ELR (cell line): Measurements from ENCODE around the gene ACBD6.
"Not testable (repeated sequence)": the region's sequence is repeated elsewhere in the genome, so short reads cannot be mapped to it uniquely, and the experiment has no call there.

ENCODE experiments used
- DNase-seq: peaks from one replicate; pipeline ENCODE4 v3.0.0-alpha.2; 2015; ENCODE audit warnings: low read depth

ACBD6 gene

DNA sequence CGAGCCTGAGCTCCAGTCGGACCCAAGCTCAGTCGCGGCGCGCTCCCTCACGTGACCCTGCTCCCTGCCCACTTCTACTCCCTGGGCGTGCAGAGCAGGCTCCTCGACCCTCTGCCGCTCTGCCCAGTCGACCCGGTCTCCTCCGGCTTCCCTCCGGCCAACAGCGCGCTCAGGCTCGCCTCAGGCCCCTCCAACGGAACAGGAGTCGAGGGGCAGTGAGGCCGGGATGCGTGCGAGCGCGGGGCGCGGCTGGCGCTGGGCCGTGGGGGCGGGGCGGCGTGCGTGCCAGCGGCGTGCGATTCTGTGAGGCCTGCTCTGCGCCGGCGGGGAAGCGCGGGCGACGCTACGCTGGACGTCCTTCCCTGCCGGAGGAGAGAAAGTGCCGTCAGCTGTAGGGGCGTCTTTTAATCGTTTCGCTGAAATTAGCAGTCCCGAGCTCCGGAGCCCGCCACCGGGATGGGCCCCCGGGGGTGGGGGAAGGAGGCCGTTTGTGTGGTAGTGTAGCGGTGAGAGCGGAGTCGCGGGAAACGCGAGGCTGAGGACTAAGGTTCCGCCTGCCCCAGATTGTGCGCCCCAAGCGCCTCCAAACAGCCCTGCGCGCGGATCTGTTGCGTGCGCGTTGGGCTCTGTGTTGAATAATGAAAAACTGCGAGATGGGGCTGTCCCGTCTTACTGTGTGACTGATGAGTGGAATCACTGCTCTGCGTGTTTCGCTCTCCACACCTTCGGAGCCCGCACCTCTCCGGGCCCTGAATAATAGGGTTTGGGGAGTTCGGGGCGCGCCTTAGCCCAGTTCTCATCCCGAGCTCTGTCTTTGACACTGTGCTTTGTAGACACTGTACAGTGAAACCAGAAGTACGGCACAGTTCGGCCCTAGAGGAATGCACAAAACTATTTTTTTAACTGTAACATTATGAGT, at the start of gene ACBD6:
TSS of gene ACBD6 (minus strand) at position 217 of the 919 bp plus-strand sequence. CDS start 311 bp downstream, outside the sequence.
- DNase-seq: peak; percentile 92

DNA sequence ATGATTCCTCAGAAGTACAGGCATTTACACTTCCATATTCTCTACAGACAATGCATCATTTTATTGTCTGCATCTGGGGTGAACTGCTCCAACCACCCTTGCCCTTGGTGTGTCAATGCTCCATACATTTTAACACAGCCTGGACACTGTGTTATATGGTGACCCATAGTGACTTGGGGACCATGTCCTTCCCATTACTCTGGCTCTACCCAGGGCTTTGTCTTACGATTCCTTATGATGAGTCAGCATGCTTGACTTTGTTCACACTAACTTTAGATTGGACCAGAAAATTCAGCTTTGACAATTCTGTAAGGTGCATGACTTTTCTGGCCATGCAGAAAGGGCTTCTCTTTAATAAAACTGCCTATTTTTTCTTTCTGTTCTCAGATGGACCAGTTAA, 49.6 kb upstream of the ACBD6 start:
- no peak for DNase-seq

DNA sequence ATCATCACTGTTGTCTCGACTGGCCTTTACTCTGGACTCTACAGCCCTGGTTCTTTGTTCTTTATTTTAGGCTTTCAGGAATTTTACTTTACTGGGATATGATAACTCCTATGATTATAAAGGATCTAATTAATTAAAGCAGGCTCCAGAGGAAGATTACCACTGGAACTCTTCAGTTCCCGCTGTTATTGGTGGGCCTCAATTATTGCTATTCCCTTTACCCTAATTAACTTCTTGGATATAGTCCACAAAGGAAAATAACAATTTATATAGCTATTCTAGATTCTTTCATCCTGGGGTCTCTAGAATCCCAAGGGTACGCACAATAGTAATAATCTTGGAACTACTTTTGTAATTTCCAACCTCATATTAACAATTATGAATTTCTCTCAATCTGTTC, 47.9 kb upstream of the ACBD6 start:
- DNase-seq: no peak

DNA sequence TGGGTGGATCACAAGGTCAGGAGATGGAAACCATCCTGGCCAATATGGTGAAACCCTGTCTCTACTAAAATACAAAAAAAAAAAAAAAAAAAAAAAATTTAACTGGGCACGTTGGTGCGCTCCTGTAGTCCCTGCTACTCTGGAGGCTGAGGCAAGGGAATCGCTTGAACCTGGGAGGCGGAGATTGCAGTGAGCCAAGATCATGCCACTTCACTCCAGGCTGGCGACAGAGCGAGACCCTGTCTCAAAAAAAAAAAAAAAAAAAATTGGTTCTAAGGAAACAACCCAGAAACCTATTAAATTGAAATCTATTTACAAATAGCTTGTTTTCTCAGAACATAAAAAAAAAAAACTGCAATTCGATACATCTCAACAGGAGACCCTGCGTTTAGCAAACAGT, 47.4 kb upstream of the ACBD6 start:
- not testable (repeated sequence) for DNase-seq

DNA sequence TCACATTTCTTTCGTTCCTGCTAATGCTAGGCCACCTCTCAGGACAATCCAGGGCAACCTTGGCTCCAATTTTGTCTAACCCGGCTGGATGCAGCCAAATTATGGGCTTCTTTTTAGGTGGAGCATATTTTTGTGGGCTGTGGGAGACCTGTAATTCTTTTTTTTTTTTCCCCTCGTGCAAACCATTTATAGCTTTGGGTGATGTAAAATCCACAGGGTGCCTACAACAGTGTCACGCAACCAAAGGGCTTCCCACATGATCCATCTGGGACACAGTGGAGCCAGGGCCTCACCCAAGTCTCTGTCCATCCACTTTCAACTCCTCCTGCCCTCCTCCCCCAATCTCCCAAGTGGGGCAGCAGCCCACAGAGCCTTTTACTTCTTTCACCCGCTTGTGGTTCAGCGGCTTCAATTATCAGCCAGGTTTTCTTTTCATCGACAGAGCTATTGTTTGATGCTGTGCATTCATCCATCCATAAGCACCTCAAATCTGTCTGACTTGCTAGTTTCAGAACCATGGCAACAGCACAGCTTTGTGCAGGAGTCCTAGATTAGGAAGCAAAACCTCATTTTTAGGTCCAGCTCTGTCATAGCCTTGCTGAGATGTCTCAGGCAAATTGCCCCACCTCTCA, 46.4 kb upstream of the ACBD6 start:
- no peak for DNase-seq

DNA sequence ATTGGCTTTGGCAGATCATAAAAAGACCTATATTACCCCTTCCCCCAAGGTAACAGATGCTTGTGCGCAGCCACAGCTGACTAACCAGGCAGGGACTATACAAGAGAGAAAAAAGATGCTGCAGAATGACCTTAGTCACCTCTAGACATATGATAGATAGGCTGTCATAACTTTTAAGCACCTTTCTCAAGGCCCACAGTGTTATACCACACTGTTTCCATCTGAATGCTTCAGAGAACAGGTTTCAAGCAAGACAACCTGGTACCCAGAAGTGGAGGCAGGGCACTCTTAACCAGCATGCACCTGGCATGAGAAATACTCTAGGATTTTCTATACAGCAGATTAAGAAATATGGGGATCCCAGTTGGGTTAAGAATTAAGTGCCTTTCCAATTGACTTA, 43.6 kb upstream of the ACBD6 start:
- no peak for DNase-seq

- DNase-seq: no peak
These were observed 41.7 kb upstream of the ACBD6 start for GRCh38 chr1:180544050-180544449.

DNA sequence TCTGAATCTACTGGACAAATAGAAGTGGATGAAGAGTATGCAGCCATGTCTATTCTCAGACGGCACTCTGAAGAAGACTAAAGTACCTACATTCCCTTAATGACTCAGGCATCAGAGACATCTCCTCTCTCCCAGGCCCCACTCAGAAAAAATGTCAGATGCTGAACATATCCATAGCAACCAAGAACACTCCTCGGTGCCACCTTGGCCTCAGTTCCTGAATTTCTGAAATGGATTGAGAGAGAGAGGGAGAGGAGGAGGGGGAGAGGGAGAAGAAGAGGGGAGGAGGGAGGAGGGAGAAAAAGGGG, 40.4 kb upstream of the ACBD6 start:
- no peak for DNase-seq

- no peak for DNase-seq
These were observed 39.9 kb upstream of the ACBD6 start for GRCh38 chr1:180542113-180542837.

DNA sequence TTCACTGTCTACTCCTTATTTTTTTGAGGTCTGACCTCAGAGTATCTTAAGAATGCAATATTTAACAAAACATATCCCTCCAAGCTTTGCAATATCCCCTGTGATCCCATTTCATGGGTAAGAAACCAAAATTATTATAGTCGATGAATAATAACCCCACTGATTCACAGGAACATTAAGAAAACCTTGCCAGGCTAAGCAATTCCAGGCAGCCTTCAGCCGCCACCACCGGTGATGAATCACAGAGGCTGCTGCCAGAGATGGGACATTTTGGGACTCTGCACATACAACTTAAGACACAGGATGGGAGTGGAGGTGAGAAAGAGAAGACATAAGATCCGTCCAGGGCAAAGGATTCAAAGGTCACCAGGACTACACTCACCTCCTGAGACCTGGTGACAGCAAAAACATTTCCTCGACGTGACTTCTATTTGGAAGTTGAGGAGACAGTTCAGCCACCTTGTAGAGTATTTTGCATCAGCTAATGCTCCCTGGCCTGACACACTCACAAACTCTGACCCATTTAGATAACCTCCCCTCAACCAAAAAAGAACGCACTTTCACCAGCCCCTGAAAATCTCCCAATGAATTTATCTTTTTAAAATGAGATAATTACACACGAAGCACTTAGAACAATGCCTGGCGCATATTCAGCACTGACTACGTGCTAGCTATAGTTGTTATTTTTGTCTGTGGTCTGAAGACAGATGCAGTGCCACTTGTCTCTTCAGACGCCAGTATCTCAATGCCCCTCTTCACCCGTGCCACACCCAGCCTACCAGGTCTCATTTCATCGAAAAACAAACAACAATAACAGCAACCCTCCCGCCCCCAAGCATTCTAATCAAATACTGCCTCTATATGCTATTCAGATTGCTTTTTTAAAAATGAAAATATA, 38.6 kb upstream of the ACBD6 start:
- peak; percentile 14 for DNase-seq

DNA sequence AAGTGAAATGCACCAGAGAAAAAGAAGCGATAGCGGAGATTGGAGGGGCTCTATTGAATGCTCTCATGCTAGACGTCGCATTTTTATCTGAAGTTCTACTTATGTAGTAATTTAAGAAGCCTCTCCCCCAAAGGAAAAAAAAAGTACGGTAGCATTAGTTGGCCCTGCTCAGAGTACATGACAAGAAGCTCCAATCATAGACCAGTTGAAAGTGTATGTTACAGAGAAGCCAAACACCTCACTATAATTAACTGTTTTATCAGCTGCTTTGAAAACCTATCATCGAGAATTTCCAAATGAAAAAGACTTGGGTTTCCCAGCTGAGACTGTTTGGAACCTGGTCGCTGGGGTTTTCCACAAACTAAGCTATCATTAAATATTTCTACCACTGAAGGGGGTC, 36.8 kb upstream of the ACBD6 start:
- no peak for DNase-seq

DNA sequence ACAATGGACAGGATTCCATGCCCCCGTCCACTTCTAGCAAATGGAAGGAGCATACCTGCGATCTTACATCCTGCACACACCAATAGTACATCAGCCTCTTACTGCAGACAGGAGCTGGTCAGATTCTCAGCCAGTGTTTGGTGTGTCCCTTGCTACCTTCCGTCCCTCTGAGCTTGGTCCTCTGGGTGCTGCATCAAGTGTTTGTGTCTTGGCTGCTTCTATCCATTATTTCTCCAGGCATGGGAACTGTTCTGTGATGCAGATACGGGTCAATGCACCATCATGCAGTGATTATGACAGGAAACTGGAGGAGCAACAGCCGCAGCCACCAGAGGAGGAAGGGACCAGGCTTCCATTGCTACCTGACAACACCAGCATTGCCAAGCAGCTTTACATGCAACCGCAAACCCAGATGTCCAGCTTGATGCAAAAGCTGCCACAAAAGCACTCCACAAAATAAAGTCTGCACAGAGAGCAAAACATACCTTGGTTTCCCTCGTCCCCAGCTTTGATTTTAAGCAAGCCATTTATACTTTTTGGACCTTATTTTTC, 34.5 kb upstream of the ACBD6 start:
- DNase-seq: no peak

- DNase-seq: no peak
These were observed 33.1 kb upstream of the ACBD6 start for GRCh38 chr1:180535418-180535999.

DNA sequence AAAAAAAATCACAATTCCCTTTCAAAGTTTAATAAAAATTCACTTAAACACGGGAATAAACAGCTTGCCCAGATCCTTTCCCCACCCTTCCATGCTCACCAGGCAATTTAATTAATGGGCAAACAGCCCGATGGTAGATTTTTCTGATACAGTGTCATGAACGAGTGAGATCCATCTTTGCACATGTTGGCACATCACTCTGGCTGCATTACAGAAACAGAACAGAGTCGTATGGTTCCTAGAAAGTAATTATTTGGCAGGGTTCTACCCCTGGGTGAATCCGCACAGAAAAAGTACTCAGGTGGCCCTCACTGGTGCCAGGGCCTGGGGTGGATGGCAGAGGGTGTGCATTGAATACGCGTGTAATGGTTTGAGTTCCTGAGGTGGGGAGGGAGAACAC, 31.8 kb upstream of the ACBD6 start:
- DNase-seq: no peak

GRCh38 chr1:180533266-180533987, 31.1 kb upstream of the ACBD6 start:
- DNase-seq: peak; percentile 67

DNA sequence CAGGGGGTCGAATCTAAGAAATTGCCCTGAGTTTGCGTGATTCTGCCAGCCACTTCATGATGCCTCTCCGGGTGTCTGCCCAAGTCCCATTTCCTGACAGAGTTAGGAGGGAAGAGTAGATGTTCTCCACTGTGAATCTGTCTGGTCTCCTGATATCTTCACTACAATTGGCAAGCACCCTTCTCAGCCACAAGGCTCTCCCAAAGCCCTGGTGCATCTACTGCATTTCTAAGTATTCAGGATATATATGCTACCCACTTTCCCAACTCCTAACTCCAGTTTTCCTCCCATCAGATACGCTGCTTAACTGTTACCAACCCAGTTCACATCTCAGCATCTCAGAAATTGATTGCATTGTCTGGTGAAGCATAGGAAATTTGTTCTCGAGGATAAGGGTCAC, 30.5 kb upstream of the ACBD6 start:
- no peak for DNase-seq

GRCh38 chr1:180530501-180530900, 28.1 kb upstream of the ACBD6 start:
- DNase-seq: peak; percentile 81

- no peak for DNase-seq
These were observed 26.6 kb upstream of the ACBD6 start for GRCh38 chr1:180528868-180529470.

DNA sequence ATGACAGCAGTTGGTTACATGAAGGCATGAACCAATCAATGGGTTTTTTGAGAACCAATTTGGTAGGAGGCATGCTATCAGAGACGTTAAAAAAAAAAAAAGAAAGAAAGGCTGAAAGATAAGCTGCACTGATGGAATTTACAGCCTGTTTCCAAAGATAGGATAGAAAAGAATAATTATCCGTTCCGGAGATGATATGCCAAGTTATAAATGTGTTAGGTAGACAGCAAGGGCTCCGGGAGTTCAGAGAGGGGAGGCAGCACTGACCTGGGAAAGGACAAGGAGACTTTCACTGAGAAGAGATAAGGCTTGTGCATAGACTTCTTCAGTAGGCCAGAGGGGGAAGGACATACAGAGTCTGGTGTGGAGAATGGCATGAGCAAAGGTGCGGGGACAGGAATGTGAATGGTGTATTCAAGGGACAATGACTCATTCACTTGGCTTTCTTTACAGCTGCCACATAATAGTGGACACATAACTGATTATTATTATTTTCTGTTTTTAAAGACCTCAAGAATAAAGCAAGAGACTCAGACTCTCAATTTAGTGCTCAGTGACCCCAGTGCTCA, 24.8 kb upstream of the ACBD6 start:
- peak; percentile 69 for DNase-seq

DNA sequence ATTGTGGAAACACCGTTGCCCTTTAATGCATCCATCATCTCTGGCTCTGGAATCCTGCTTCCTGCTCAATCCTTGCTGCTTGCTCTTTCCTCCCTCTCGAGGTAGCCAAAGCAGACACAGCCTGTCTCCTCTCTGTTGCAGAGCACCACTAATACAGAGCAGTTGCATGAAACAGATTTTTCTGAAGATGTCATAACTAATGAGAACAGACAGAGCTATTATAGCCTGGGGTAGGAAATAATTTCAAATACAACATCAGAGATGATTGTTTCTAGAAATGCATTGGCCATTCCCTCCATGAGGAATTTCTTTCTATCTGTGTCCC, 23.3 kb upstream of the ACBD6 start:
- no peak for DNase-seq
